GM19452 (cell line): ENCODE measurements around the gene JPH4.
"Not testable (repeated sequence)": the region's sequence is repeated elsewhere in the genome, so short reads cannot be mapped to it uniquely, and the experiment has no call there.

Experiments
- ATAC-seq: cut with Tn5 transposase; IDR thresholded peaks from one replicate; pipeline ENCODE4 v1.9.1; 2021; ENCODE audit not compliant: unreplicated experiment

The JPH4 gene

GRCh38 chr14:23550131-23550811 lies 28.3 kb downstream of the JPH4 start:
- no peak for ATAC-seq

DNA sequence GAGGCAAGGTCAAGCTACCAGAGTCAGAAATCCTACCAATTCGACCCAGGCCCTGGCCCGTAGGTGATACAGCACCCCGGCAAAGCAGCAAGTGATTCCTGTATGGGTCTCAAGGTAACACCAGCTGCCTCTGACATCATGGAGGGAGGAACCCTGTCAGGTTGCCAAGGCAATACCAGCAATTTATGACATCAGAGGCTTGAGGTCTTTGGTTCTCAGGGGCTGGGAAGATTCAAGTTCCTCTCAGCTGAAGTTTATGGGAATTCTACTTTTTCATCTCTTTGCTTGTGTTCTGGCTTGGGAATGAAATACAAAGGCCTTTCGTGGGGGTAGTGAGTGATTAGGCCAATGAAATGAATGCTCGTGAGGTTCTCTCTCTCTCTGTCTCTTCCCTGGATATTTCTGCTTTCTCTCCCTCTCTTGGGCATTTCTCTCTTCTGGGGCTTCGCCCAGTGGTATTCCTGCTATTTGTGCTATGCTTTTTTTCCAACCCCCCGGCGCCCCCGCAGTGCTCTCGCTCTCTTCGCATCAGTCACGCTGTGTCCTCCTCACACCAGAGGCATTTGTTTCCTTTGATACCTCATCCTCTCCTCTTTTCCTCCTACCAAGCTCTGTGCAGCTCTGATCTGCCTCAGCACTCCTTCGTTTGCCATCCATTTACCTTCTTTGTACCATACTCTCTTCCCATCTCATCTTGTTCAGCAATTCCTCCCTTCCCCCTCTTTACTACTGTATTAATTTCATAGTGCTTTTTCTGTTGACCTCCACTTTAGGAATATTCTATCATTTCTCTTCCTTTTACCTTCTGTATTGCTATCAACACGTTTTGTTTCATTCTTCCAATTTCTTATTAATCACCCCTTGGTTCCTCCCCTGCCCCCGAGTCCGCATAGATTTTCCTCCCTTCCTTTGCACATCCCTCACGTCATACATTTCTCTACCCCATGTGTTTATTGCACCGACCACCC lies 30.0 kb downstream of the JPH4 start:
- no peak for ATAC-seq

GRCh38 chr14:23547924-23548323 lies 30.7 kb downstream of the JPH4 start:
- ATAC-seq: no peak

DNA sequence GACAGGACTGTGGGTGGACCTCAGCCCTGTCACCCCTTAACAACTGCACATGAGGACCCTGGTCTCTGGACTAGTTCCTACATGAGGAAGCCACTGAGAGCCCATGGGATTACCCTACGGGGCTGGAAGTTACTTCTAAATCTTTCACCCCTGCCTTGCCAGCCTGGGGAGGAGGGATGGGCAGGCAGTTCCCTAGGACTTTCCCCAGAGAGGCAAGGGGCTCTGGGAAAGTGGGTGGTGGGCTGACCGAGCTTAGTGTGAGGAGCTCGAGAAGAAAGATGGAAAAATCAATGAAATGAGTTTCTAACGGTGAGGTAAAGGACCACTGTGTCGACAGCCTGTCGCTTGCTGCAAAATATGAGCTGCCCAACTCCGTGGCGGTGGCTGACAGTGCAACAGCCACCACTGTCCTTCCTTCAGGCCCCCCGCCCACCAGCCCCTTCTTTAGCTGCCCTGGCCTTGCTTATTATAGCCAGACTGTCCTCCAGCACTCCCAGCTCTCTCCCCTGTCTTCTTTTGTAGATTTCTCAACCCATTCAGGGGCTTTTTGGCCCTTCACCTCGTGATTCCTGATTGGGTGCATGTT lies 32.0 kb downstream of the JPH4 start:
- ATAC-seq: no peak

DNA sequence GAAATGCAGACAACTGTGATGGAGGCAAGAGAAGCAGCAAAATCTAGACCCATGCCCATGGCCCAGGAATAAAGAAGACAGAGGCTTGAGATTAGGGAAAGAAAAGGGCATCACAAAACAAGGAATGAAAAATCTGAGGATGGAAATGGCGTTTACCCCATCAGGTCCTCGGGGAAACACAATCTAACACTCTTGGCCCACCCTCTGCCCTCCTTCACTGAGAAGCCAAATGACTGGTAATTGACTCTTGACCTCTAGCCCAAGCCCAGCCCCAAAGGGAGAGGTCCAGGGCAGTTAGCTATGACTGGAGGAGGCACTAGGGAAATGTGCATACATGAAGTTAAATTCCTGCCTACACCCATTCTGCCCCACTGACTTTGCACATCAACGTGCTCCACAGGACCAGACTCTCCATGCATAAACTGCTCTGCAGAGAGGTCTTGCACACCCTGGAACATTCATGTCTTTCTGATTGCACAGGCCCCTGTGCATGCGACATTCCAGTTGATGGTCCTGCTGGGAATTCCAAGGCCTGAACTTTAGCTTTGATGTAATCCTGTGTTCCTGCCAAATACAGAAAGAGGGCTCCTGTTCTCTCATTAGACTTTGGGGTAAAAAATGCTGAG lies 32.7 kb downstream of the JPH4 start:
- no peak for ATAC-seq

DNA sequence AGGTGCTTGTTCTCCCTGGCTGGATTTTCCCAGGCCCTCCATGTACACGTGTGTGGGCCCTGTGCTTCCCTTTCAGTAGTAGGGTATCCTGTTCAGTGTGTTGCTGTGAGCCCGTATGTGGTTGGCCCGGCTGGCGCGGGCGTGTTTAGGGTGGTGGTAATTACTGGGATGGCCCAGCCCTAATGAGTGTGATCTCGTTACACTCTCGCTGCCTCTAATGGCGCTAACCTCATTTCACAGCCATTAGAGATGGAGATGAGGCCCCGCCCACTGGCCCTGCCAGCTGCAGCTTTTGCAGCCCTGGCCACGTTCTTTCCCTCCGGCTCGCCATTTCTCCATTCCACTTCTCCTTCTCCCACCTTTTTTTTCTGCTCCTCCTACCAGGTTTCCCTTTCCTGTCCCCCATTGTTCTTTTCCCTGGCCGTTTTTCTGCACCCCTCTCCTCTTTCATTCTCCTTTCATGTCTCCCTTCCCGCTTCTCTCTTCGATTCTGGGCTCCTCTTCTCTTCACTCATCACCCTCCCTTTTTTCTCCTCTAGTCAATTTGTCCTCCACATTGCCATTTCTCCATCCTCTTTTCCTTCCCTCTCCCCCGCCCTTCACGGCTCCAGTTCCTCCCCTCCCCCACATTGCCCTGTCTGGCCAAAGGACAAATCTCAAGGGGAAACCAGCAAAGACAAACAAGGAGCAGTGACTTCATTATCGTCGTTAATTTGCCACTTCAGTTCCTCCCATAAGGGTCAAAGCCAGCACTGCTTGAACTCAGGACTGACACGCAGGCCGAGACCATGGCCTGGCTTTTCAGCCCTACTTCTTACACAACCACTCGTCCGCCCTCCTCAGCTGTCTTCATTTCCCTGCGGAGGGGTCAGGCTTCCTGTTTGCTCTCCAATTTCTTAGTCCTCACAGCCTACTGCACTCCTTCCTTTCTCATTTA lies 33.8 kb downstream of the JPH4 start:
- ATAC-seq: no peak

DNA sequence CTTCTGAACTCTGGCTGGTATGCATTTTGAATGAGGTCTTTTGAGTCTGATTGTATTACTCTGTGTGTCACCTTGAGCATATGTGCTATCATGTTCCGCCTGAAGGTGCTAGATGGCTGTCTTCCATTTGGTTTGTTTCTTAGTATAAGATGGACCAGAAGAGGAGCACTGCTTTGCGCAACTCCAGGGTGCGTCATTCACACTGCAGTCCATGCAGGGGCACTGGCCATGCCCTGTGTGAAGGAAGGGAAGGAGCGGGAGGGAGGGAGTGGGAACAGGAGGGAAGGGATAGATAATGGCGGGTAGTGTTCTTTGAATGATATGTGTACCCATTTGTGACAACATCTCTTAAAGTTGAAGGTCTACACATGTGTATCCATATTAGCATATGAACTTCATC lies 35.2 kb downstream of the JPH4 start:
- ATAC-seq: no peak

DNA sequence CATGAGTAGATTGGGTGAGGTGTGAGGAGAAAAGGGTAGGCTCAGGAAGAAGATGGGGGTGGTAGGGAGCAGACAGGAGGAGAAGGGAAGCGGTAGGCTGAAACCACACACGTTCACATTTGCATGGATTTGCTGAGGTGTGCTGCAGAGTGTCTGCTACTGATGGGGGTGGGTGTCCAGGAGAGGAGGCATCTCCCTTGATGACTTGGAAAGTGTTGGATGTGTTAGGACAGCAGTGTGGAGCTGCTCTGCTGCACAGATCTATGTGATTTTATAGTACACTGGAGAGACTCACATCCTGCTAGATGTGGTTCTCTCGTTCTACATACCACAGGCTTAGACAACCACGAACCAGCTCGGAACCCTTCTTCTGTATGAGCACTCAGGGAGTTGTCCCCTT lies 36.3 kb downstream of the JPH4 start:
- ATAC-seq: no peak

DNA sequence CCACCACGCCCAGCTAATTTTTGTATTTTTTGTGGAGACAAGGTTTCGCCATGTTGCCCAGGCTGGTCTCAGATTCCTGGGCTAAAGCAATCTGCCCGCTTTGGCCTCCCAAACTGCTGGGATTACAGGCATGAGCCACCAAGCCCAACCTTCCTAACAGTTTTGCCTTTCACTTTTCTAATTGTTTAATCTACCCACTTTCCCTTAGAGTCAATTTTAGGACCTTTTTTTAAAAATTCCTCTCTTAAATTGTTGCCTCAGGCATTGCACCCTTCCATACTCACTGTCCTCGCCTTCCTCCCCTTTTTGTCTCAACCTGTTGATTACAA lies 38.5 kb downstream of the JPH4 start:
- no peak for ATAC-seq

GRCh38 chr14:23539248-23540140 lies 39.1 kb downstream of the JPH4 start:
- ATAC-seq: no peak

DNA sequence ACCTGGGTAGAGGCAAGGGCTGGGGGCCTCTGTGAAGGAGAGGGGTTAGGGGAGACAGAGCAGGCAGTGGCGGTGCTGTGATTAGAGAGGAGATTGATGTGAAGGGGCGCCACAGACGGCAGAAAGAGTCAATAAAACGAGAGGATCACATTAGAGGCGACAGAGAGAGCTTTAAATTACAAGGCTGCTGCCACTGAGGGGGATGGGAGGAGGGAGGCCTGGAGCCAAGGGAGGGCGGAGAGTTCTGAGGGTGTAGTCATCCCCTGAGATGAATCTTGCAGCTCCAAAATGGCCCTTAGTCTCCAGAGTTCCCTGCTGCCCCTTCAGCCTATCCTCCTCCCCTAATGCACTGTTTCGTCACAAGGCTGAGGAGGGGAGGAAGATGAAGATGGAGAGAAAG lies 39.8 kb downstream of the JPH4 start:
- no peak for ATAC-seq

GRCh38 chr14:23538050-23538718 lies 40.4 kb downstream of the JPH4 start:
- ATAC-seq: no peak

DNA sequence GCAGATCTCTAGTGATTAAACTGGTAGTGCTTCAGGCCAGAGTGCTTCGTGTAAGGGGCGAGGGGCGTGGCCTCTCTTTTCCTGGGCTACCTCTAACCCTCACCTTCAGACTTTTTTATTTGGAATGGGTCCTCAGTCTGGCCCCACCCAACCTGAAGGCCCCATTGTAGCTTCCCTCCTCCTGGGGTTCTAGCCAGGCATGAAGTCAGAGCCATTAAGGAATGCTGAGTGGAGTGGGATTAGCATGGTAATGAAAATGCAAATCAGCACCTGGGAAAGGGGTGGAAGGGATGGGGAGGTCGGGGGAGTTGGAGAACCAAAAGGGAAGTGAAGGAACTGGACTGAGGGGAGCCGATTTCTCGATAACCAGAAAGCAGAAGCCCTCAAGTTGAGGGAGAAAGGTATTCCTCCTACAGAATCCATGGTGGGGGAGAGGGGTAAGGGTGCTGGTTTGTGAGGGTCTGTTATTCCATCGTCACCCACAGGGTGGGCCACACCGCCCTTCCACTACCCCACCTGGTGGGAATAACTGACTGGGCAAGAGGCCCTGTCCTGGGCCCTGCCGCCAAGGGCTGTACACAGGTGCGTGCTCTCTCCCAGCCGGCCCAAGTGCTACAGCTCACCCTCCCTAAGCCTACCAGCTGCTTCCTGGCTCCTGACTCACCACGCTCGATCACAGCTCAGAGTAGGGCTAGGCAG lies 41.1 kb downstream of the JPH4 start:
- no peak for ATAC-seq

DNA sequence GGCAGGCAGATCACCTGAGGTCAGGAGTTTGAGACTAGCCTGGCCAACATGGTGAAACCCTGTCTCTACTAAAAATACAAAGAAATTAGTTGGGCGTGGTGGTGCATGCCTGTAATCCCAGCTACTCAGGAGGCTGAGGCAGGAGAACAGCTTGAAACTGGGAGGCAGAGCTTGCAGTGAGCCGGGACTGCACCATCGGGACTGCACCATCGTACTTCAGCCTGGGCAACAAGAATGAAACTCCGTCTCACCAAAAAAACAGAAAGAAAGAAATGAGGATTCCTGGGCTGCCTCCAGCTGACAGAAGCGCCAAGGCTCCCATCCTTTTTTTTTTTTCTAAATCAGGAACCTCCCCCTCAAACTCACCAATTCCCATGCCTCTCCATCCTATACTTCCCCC lies 41.7 kb downstream of the JPH4 start:
- ATAC-seq: not testable (repeated sequence)

DNA sequence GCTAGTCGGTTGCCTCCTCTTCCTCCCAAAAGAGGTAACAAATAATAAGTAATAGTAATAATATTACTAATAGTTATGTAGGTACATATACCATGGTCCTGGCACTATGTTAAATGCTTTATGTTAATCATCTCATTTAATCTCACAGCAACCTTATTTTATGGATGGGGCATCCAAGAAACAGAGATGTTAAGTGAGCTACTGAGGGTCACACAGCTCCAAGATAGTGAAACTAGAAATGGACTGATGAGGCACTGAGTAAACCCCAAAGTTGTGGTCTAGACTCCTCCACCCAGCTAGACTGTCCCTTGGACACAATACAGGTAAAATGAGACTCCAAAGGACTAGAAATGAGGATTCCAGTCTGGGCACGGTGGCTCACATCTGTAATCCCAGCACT lies 42.1 kb downstream of the JPH4 start:
- no peak for ATAC-seq

- ATAC-seq: no peak
Observed at GRCh38 chr14:23535943-23536342, 42.6 kb downstream of the JPH4 start.

- no peak for ATAC-seq
Observed at GRCh38 chr14:23533652-23534435, 44.7 kb downstream of the JPH4 start.

- no peak for ATAC-seq
Observed at GRCh38 chr14:23532658-23533057, 45.9 kb downstream of the JPH4 start.
